Gastroesophageal sphincter (tissue), 3 donors: ENCODE data around the gene OTOP3.
"Not testable (repeated sequence)": the region's sequence is repeated elsewhere in the genome, so short reads cannot be mapped to it uniquely, and the experiment has no call there.

Experiments used
- CTCF ChIP-seq, 4 experiments: fragments of 200-600 bp in 2 of 4; fragments of 450-650 bp in 2 of 4; sonication (generic) in 1 of 4; IDR thresholded peaks; one replicate each; pipeline ENCODE4 v1.5.1; 2017 to 2019; ENCODE audit warnings: antibody characterized with exemption in 4 of 4, mild to moderate bottlenecking in 2 of 4, moderate library complexity in 2 of 4
- EP300 ChIP-seq: sonication (generic); formaldehyde crosslinking; IDR thresholded peaks from one replicate; pipeline ENCODE4 v1.6.1; 2017; ENCODE audit warnings: antibody characterized with exemption, mild to moderate bottlenecking
- POLR2A ChIP-seq, 2 donors: fragments of 450-650 bp; IDR thresholded peaks; one replicate each; pipeline ENCODE4 v1.6.1; 2017; ENCODE audit warnings: antibody characterized with exemption in 2 of 2, mild to moderate bottlenecking in 2 of 2, moderate library complexity in 1 of 2
- POLR2AphosphoS5 ChIP-seq: sonication (generic); formaldehyde crosslinking; IDR thresholded peaks from one replicate; pipeline ENCODE4 v1.6.1; 2017; ENCODE audit warnings: antibody characterized with exemption

DNA sequence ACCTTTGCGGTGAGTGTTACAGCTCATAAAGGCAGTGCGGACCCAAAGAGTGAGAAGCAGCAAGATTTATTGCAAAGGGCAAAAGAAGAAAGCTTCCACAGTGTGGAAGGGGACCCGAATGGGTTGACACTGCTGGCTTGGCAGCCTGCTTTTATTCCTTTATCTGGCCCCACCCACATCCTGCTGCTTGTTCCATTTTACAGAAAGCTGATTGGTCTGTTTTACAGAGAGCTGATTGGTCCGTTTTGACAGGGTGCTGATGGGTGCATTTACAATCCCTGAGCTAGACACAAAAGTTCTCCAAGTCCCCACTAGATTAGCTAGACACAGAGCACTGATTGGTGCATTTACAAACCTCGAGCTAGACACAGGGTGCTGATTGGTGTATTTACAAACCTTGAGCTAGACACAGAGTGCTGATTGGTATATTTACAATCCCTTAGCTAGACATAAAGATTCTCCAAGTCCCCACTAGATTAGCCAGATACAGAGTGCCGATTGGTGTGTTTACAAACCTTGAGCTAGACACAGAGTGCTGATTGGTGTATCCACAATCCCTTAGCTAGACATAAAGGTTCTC lies 29.4 kb upstream of the OTOP3 start:
- not testable (repeated sequence) for TF ChIP-seq POLR2A (IDR thresholded peaks at IDR 0.05); CTCF (IDR thresholded peaks at IDR 0.05); POLR2AphosphoS5; EP300
